GM12801 (cell line): ENCODE data around the gene GPC4.

Experiments used
- CTCF ChIP-seq: IDR thresholded peaks from one replicate; pipeline ENCODE4 v1.5.1; 2011; ENCODE audit warnings: control low read depth; ENCODE audit not compliant: insufficient read length; ENCODE audit errors: extremely low read depth

The GPC4 gene

GRCh38 chrX:133314281-133314680, 101.0 kb downstream of the GPC4 start:
- no peak for TF ChIP-seq CTCF

GRCh38 chrX:133308499-133308897, 106.8 kb downstream of the GPC4 start:
- TF ChIP-seq CTCF, result no peak

GRCh38 chrX:133307637-133308498, 107.4 kb downstream of the GPC4 start:
- no peak for TF ChIP-seq CTCF

- no peak for TF ChIP-seq CTCF
These were observed 108.2 kb downstream of the GPC4 start for GRCh38 chrX:133307094-133307493.

GRCh38 chrX:133306316-133306715, 109.0 kb downstream of the GPC4 start:
- no peak for TF ChIP-seq CTCF

GRCh38 chrX:133305348-133305747, 109.9 kb downstream of the GPC4 start:
- TF ChIP-seq CTCF, result no peak

GRCh38 chrX:133302775-133303445, 112.4 kb downstream of the GPC4 start:
- no peak for TF ChIP-seq CTCF
